Skeletal muscle satellite cell (primary cell): ENCODE results near the gene SLC35F3.

ENCODE experiments used
- H3K27me3 ChIP-seq: 2 replicates; pipeline ENCODE4 v1.7.0; 2013; ENCODE audit warnings: low read length; ENCODE audit not compliant: control insufficient read depth, insufficient read depth
- H3K36me3 ChIP-seq: 2 replicates; pipeline ENCODE4 v1.7.0; 2013; ENCODE audit warnings: mild to moderate bottlenecking, control low read depth, low read length; ENCODE audit not compliant: insufficient read depth
- H3K4me1 ChIP-seq: 2 replicates; pipeline ENCODE4 v1.7.0; 2013; ENCODE audit warnings: low read length; ENCODE audit not compliant: control insufficient read depth, insufficient read depth
- H3K4me2 ChIP-seq: 2 replicates; pipeline ENCODE4 v1.7.0; 2013; ENCODE audit warnings: mild to moderate bottlenecking, low read length
- H3K4me3 ChIP-seq: 2 replicates; pipeline ENCODE4 v1.7.0; 2013; ENCODE audit warnings: low read length
- H3K9ac ChIP-seq: 2 replicates; pipeline ENCODE4 v1.7.0; 2013; ENCODE audit warnings: mild to moderate bottlenecking, low read depth, low read length, moderate library complexity
- H3K9me3 ChIP-seq: replicated peaks from 2 replicates; pipeline ENCODE4 v1.7.0; 2013; ENCODE audit warnings: mild to moderate bottlenecking, control low read depth, low read length

The SLC35F3 gene

DNA sequence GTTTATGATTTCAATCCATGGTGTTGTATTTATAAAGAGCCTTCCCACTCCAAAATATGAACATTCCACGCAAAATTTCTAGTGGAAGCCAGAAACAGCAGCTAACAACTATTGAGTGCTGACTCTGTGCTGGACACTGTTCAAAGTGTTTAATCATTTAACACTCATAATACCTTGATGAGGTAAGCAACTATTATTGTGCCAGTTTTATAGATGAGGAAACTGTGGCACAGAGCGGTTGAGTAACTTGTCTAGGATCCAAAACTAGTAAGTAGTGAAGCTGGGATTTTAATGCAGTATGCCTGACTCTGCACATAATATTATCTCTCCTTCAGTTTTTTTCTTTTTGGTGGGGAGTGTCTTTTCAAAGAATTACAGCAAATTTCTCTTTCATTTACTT is 228.3 kb downstream of the SLC35F3 start:
- Histone ChIP-seq H3K27me3 (no peaks in the 10 kb centered on the region), H3K36me3 (no peaks in the 10 kb centered on the region), H3K9ac (no peak overlapping the region), H3K4me1 (no peaks in the 10 kb centered on the region), H3K4me2 (no peak overlapping the region), H3K9me3 (no peaks in the 10 kb centered on the region), H3K4me3 (no peak overlapping the region)

DNA sequence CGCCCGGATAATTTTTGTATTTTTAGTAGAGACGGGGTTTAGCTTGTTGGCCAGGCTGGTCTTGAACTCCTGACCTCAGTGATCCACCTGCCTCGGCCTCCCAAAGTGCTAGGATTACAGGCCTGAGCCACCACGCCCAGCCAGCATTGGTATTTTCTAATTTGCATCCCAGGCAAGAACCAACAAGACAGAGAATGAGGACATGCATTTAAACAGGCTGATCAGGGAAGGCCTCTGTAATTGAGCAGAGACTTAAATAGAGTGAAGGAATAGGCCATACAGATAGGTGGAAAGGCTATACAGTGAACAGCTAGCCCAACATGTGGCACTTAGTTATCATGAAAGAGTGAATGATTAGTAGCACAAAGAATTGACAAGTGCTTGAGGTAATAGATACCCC is 230.4 kb downstream of the SLC35F3 start:
- Histone ChIP-seq H3K9ac (no peak overlapping the region), H3K4me3 (no peak overlapping the region), H3K4me2 (no peak overlapping the region), H3K9me3 (no peaks in the 10 kb centered on the region), H3K4me1 (peaks cover 3% of the 10 kb centered on the region), H3K27me3 (no peaks in the 10 kb centered on the region), H3K36me3 (no peaks in the 10 kb centered on the region)

- no peak overlapping the region for H3K4me3 ChIP-seq
- no peaks in the 10 kb centered on the region for H3K36me3 ChIP-seq
- peaks cover 6% of the 10 kb centered on the region for H3K4me1 ChIP-seq
- H3K9me3 ChIP-seq = no peaks in the 10 kb centered on the region
- no peak overlapping the region for H3K4me2 ChIP-seq
- no peaks in the 10 kb centered on the region for H3K27me3 ChIP-seq
- H3K9ac ChIP-seq = no peak overlapping the region
Measured at GRCh38 chr1:234135501-234135900, 231.0 kb downstream of the SLC35F3 start.

DNA sequence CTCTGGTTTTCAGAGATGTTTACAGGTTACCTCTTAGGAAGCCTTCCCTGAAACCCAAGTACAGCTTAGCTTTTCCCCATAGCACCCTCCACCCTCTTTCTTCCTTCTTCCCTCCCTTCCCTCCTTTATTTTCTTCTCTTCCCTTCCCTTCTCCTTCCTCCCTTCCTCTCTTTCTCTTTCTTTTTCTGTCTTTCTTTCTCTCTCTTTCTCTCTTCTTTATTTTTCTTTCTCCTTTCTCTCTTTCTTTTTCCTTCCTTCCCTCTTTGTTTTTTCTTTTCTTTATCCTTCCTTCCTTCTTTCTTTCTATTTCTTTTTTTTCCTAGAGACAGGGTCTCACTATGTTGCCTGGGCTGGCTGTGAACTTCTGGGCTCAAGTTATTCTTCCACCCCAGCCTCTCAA is 231.6 kb downstream of the SLC35F3 start:
- Histone ChIP-seq H3K9ac (no peak overlapping the region), H3K4me3 (no peak overlapping the region), H3K36me3 (no peaks in the 10 kb centered on the region), H3K9me3 (no peaks in the 10 kb centered on the region), H3K4me2 (no peak overlapping the region), H3K27me3 (no peaks in the 10 kb centered on the region), H3K4me1 (peaks cover 11% of the 10 kb centered on the region)

DNA sequence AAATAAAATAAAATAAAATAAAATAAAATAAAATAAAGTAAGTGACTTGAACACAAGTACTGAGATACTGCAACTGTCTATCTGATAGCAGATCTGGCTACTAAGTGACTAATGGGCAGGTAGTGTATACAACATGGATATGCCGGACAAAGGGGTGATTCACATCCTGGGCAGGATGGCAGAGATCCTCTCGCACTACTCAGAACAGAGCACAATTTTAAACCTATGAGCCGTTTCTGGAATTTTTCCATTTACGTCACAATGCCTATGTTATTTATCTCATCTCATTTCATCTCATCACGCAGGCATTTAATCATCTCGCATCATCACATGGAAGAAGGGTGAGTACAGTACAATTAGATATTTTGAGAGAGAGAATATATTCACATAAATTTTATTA is 235.5 kb downstream of the SLC35F3 start:
- peaks cover 11% of the 10 kb centered on the region for H3K4me1 ChIP-seq
- H3K9me3 ChIP-seq = no peaks in the 10 kb centered on the region
- H3K36me3 ChIP-seq = no peaks in the 10 kb centered on the region
- H3K4me2 ChIP-seq = no peak overlapping the region
- no peak overlapping the region for H3K4me3 ChIP-seq
- no peaks in the 10 kb centered on the region for H3K27me3 ChIP-seq
- H3K9ac ChIP-seq = peak overlapping the region; percentile 57

DNA sequence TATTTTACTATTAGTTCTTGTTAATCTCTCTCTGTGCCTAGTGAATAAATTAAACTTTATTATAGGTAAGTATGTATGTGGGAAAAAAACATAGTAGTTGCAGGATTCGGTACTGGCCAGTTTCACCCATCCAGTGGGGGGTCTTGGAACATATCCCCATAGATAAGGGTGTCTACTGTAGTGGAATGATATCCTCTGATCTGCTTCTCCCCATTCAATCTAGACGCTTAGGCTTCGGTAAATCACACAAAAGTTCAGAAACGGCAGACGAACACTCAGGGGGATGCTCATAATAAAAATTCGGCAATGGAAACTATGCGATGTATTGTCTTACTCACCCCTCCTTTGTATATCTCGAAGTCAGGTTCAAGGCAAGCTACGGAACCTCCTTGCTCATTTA is 235.9 kb downstream of the SLC35F3 start:
- Histone ChIP-seq H3K4me2 (peak overlapping the region; percentile 14), H3K9ac (peak overlapping the region; percentile 57), H3K4me3 (no peak overlapping the region), H3K27me3 (no peaks in the 10 kb centered on the region), H3K36me3 (no peaks in the 10 kb centered on the region), H3K9me3 (no peaks in the 10 kb centered on the region), H3K4me1 (peaks cover 11% of the 10 kb centered on the region)

DNA sequence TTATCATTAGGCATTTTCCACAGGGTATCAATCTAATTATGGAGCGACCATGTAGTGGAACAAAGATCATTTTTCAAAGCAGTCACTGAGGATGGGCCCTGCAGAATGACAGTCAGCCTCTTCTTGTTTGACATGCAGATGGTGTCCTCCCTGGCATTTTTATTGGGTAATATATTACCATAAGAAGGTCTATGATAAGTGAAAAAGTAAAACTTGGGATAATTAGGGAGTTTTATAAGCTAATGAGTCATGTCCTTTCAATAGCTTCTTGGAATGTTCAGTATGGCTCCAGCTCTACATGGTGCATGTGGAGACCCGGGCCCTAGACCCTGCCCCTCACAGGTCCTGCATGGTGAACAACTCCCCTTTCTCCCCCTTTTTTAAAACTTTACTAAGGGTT is 236.5 kb downstream of the SLC35F3 start:
- no peaks in the 10 kb centered on the region for H3K27me3 ChIP-seq
- no peaks in the 10 kb centered on the region for H3K9me3 ChIP-seq
- no peaks in the 10 kb centered on the region for H3K36me3 ChIP-seq
- no peak overlapping the region for H3K4me2 ChIP-seq
- no peak overlapping the region for H3K4me3 ChIP-seq
- H3K9ac ChIP-seq = no peak overlapping the region
- H3K4me1 ChIP-seq = peaks cover 11% of the 10 kb centered on the region

DNA sequence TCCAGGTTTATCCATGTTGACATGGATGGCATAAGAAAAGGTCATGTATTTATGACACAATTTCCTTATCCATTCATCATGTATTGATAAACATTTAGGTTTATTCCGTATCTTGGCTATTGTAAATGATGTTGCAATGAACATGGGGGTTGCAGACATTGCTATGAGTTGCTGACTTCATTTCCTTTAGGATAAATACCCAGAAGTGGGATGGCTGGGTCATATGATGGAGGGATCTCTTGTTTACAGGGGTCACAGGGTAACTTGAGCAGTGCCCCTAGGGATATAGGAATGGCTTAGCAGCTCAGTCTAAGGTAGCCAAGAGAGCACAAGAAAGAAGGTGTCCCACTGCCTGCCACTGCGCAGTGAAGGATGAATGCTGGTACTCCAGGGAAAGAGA is 239.2 kb downstream of the SLC35F3 start:
- Histone ChIP-seq H3K27me3 (no peaks in the 10 kb centered on the region), H3K4me2 (no peak overlapping the region), H3K4me3 (no peak overlapping the region), H3K36me3 (no peaks in the 10 kb centered on the region), H3K9ac (no peak overlapping the region), H3K9me3 (no peaks in the 10 kb centered on the region), H3K4me1 (peaks cover 11% of the 10 kb centered on the region)

- Histone ChIP-seq H3K4me3 (no peak overlapping the region), H3K36me3 (no peaks in the 10 kb centered on the region), H3K9me3 (no peaks in the 10 kb centered on the region), H3K4me1 (peaks cover 16% of the 10 kb centered on the region), H3K4me2 (no peak overlapping the region), H3K9ac (no peak overlapping the region), H3K27me3 (no peaks in the 10 kb centered on the region)
Measured at GRCh38 chr1:234144901-234145300, 240.4 kb downstream of the SLC35F3 start.

GRCh38 chr1:234148350-234148749 is 243.9 kb downstream of the SLC35F3 start:
- Histone ChIP-seq H3K4me3 (no peak overlapping the region), H3K4me1 (peaks cover 9% of the 10 kb centered on the region), H3K27me3 (no peaks in the 10 kb centered on the region)

GRCh38 chr1:234148816-234149215 is 244.3 kb downstream of the SLC35F3 start:
- Histone ChIP-seq H3K9ac (no peak overlapping the region), H3K9me3 (no peaks in the 10 kb centered on the region), H3K4me3 (no peak overlapping the region), H3K4me1 (peaks cover 9% of the 10 kb centered on the region), H3K27me3 (no peaks in the 10 kb centered on the region), H3K36me3 (no peaks in the 10 kb centered on the region), H3K4me2 (peak overlapping the region; percentile 8)

More at GRCh38 chr1:234148350-234148749, 243.9 kb downstream of the SLC35F3 start:
- H3K4me2 ChIP-seq = no peak overlapping the region
- no peaks in the 10 kb centered on the region for H3K9me3 ChIP-seq
- no peak overlapping the region for H3K9ac ChIP-seq
- no peaks in the 10 kb centered on the region for H3K36me3 ChIP-seq

DNA sequence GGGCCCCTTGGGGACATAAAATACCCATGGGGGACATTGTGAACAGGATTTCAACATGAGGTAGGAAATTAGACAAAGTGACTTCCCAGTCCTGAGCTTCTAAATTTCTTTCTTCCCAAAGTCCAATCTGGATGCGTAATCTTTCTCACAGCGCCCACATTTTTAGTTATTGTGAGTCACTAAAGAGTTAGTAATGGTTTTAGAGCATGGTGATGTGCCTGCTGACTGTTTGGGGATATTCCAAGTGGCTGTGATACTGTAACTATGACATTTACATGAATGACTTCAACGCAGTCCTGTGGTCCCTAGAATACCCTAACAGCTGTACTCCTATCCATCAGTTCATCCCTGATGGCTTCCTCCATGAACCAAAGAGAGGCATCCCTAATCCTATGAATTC is 244.7 kb downstream of the SLC35F3 start:
- Histone ChIP-seq H3K9ac (no peak overlapping the region), H3K9me3 (no peaks in the 10 kb centered on the region), H3K4me3 (no peak overlapping the region), H3K4me1 (peaks cover 9% of the 10 kb centered on the region), H3K4me2 (peak overlapping the region; percentile 8), H3K36me3 (no peaks in the 10 kb centered on the region), H3K27me3 (no peaks in the 10 kb centered on the region)
